GM19324 (cell line): ENCODE results near the gene TTLL7.
"Not testable (repeated sequence)": the region's sequence is repeated elsewhere in the genome, so short reads cannot be mapped to it uniquely, and the experiment has no call there.

ENCODE experiments used
- ATAC-seq: cut with Tn5 transposase; IDR thresholded peaks from one replicate; pipeline ENCODE4 v1.9.1; 2021; ENCODE audit warnings: mild to moderate bottlenecking, moderate library complexity; ENCODE audit not compliant: unreplicated experiment, low FRiP score

TTLL7 gene

DNA sequence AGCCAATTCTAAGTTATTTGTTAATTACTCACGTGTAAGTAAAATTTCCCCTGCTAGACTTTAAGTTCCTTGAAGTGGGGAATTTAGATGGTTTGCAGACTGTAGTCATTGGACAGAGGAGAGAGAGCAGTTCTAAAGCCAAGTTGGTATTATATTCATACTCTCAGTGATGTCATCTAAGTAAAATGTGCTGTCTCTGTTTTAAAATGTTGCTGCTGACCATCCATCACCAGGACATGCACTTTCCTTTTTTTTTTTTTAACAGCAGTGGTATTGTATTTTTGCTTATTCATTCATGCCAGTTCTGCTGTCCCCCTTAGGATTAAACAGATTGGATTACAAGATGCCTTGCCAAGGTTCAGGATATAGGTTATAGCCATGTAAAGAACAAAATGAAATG is 2.3 kb downstream of the TTLL7 start:
- no peak for ATAC-seq

DNA sequence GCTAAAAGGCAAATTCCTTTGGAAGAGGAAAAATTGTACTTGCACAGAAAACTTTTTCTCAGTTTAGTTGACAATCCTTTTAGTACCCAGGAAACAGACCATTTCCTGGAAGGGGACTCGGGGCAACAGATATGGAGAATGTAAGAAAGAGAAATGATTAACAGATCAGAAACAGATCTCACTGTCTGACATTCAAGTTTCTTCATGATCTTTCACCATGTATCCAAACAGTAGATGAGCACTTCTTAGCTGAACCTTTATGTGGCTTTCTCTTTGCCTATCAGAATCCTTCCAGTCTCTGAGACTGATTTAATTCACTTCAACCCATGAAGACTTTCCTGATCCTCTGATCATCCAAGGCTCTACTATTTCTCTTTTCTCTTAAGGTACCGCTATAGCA is 2.7 kb downstream of the TTLL7 start:
- ATAC-seq: no peak

DNA sequence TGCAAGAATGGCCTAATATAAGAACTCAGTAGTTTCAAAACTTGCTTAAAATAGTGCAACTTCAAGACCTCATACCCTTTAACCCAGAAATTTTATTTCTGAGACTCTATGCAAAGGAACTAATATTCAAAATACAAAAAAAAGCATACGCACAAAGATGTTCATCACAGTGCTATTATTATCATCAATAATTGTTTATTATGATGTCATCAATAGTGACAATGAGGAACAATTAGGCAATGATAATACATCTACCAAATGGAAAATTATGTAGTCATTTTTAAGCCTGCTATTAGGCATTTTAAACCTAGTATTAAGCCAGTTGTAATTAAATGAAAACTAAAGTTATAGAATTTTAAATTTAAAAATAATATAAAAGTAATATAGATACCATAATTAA is 3.3 kb downstream of the TTLL7 start:
- no peak for ATAC-seq

DNA sequence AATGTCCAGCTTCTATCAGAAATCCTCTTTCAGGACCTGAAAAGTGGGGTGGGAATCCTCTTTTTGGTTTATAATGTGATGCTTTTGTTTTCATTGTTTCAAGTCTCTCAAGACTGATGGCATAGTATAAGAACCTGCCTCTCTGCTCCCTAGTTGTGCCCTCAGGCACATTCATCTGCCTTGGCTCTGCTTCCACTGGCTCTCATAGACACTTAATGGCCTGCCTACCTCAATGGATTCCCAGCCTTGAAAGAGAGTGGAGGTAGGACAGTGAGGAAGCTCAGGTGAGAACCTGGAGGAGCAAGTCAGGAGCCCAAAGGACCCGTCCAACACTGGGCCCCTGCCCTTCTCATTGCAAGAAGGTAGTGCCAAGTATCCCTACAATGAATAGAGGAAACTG is 4.8 kb downstream of the TTLL7 start:
- ATAC-seq: no peak

DNA sequence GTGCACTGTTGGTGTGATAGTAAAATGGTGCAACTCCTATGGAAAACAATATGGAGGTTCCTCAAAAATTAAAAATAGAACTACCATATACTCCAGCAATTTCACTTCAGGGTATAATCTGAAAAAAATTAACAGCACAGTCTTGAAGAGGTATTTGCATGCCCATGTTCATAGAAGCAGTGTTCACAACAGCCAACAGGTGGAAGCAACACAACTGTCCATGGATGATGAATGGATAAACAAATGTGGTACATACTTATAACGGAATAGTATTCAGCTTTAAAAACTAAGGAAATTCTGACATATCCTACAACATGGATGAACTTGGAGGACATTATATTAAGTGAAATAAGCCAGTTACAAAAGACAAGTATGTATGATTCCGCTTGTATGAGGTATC is 8.2 kb downstream of the TTLL7 start:
- no peak for ATAC-seq

DNA sequence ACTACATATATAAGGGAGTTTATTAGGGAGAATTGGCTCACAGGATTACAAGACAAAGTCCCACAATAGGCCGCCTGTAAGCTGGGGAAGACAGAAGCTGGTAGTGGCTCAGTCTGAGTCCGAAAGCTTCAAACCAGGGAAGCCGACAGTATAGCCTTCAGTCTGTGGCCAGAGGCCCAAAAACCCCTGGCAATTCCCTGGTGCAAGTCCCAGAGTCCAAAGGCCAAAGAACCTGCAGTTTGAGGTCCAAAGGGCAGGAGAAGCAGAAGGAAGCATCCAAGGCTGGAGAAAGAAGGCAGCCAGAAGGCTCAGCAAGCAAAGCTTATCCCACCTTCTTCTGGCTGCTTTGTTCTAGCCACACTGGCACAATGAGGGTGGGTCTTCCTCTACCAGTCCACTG is 13.9 kb downstream of the TTLL7 start:
- ATAC-seq: no peak

DNA sequence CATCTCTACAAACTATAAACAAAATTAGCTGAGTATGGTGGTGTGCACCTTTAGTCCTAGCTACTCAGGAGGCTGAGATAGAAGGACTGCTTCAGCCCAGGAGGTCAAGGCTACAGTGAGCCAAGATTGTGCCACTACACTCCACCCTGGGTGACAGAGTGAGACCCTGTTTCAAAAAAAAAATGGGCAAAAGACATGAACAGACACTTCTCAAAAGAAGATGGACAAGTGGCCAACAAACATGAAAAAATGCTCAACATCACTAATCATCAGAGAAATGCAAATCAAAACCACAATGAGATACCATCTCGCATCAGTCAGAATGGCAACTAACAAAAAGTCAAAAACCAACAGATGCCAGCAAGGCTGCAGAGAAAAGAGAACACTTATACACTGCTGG is 15.0 kb downstream of the TTLL7 start:
- not testable (repeated sequence) for ATAC-seq

DNA sequence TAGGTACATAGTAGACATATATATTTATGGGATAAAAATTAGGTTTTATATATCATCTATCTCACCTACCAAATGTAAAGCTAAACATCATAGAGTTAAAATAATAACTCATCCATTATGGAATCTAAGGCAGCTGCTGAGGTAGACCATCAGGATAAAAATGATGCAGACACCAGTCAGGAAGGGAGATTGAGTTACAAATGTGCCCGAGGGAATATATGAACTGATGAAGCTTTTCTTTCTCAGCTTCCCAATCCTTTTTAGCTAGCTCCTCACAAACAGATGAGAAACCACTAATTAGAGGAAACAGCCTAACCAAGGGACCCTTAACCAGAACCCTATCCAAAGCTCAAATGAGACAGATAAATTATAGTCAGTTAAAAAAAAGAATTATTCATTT is 20.9 kb downstream of the TTLL7 start:
- no peak for ATAC-seq

DNA sequence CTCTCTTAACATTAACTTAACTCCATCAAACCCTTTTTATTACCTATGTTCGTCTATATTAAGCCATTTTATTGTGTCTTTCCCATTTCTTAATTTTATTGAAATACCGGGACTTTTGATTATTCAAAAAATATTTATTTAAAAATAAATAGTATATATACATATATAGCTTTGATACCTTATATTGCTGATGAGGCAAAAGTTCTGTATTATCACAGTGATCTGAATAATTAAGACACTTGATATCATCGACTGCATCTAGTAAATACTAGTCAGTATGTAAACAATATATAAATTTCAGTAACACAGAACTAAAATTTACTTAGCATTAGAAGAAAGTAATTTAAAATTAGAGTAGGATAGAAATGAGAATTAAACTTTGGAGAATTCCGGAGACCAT is 22.0 kb downstream of the TTLL7 start:
- ATAC-seq: no peak

DNA sequence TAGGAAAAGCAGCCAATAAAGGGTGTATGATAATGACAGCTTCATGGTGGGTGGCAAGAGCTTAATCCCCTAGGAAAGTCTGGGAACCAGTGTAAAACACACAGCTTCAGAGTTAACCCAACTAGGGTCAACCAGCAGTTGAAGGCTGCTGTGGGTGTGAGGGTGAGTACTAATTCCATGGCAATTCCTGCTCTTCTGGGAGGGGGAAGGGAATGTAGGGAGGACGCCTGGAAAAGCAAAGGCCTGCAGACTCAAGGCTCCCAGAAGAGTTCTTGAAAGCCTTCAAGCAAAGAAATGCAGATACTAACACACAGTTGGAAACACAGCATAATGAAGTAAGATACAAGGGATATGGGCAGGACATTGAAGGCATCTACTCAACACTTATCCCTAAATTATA is 28.1 kb downstream of the TTLL7 start:
- ATAC-seq: no peak

DNA sequence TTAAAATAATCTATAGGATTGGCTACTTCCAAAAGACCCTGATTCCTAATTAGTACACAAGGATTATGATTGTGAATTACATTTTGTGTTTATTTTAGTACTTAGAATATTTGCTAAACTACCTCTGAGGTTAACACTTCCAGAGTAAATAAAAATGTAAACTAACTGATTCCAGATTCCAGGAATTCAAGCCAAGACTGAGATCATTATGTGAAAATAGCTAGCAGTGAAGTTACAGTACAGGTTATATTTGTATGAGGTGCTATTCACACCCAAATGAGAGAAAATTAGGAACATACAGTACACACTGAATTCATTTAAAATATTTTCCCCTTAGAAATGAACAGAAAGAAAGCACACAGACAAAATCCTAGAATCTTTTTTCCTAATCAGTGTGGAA is 28.8 kb downstream of the TTLL7 start:
- ATAC-seq: no peak

DNA sequence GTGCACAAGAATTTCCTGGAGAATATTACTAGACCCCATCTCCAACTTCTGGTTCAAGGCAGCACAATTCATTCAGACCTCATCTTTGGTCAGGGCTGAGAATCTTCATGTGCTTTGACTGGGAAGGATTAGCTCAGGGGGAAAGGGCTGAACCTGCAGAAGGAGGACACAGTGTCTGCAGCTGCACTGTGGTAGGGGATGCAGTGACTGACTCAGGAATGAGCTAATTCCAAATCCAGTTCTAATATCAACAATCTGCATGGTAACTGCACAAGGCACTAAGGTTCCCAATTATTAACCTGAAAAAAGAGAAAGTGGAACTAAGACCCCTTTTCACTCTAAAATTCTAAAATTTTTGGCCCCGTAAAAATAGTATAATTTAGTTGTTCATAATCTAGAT is 31.6 kb downstream of the TTLL7 start:
- no peak for ATAC-seq

DNA sequence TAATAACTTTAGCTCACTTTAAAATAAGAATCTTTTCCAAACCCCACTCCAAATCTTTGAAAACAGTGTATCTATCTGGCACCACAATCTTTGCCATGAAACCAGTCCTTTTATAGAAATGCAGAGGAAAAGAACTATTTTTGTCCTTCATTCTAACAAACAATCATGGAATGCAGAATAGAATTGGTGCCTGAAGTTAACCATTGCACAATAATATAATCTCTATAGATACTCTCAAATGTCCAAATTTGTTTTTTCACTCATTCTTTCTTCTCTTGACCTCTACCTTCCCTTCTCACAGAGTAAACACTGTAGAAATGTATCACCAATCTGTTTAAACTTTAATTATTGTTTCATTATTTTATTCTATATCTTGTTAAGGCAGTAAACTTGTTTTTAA is 34.8 kb downstream of the TTLL7 start:
- ATAC-seq: no peak

DNA sequence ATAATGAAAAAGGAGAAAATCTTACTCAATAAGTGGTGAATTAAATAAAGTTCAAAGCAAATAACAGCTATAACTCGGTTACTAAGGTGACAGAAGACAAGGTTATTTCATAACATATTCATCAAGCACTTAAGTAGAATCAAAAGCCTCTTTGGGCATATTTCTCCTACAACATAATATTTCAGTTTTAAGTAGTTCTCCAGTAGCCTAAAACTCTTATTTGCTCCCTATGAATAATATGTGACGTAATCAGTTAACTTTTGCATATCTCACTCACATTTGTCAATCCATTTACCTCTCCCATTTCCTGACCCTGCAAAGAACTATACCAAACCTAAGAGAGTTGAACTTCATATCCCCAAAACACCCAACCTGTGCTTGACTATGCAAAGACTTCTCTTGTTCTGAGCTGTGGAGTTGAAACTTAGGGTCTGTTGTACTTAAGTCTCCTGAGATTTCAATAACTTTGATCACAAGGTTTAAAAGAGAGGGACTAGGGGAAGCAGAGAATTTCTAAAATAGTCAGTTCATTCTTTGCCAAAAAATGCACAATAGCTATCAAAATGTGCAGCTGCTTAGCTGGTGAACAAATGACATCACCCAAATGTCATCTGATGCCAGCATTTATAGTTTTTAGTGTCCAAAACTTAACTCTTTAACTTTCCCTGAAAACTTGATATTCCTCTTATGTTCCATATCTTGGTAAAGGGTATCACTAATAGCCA is 37.2 kb downstream of the TTLL7 start:
- ATAC-seq: no peak

DNA sequence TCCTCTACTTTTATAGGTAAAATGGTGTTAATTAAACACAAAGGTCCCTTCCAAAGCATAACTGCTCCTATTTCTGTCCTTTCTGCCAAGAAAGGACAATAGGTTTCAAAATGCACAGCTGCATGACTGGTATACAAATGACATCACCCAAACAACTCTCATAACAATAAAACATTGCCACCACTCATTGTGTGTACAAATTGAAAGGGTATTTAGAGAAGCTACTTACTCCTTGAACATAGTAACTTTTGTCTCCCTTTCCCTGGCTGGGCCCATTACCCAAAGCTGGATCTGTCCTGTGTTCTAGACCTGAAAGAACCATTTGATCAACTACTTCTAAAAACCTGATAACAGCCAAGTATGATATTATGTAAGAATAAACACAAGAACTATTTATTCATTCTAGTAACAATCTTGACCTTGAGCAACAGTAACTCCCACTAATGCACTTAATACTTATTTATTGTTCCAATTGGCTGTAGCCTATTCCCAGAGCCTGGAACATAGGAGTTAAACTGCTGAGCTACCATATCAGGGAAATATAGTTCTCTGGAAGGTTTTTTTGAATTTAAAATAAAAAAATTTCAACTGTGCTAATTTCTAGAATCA is 38.2 kb downstream of the TTLL7 start:
- ATAC-seq: no peak

DNA sequence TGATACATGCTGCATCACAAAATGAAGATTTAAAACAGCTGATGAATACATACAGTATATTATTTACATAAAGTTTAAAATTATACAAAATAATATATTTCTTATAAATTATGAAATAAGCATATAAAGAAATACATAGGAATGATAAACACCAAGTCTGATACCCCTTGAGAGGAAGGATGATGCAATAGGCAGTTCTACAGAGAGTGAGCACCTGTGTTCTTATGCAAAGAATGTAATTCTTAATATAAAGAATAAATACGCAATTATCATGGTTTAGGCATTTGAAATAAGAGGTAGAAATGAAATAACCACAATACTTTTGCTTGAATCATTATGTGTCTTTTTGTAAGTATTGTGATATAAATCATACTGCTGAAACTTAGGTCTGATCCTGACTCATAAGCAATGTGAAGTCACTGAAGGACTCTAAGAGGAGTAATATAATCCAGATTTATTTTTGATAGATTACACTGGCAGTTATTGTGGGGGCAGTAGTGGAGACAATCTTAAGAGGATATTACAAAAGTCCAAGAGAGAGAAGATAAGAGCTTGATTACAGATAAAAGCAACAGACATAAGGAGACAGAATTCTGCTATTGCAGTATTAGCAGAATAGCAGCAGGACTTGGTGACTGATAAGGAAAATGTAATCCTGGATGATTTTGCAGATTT is 39.0 kb downstream of the TTLL7 start:
- ATAC-seq: no peak

DNA sequence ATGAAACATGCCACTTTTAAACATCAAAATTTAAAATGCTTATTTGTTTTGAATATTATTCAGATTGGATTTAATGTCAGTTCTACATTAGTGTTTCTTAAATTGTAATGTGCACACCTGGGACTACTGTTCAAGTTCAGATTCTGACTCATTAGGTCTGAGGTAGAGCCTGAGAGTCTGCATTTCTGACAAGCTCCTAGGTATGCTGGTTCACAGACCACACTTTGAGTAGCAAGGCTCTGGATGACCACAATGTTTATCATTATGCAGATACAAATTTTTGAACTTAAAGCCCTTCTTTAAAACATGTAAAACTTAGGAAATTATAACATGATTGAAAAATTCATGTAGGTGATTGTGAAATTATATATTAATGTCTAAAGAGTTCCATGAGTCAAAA is 40.2 kb downstream of the TTLL7 start:
- ATAC-seq: no peak

DNA sequence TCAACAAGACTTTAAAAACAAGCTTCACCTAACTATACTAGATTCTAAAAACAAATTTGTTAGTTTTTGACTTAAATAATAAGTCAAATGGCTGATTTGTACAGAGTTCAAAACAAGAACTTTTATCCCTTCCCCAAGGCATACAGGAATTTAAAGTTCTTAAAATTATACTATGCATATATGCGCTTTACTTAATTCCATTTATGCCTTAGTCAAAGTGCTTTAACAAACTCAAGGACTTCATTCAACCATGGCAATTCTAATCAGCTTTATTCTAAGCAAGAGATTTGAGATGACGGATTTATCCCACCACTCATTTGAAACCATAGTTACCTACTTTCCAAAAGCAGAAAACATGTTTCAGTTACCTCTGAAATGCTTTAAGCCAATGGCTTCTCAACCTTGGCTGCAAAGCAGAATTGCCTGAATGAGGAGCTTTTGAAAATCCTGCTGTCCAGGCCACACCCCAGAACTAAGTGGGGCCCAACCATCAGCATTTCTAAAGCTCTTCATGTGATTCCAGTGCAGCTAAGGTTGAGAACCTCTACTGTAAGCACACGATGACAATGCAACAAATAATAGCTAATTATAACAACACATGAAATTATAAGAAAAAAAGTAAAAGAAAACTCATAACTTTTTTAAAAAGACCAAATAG is 44.6 kb downstream of the TTLL7 start:
- ATAC-seq: no peak

DNA sequence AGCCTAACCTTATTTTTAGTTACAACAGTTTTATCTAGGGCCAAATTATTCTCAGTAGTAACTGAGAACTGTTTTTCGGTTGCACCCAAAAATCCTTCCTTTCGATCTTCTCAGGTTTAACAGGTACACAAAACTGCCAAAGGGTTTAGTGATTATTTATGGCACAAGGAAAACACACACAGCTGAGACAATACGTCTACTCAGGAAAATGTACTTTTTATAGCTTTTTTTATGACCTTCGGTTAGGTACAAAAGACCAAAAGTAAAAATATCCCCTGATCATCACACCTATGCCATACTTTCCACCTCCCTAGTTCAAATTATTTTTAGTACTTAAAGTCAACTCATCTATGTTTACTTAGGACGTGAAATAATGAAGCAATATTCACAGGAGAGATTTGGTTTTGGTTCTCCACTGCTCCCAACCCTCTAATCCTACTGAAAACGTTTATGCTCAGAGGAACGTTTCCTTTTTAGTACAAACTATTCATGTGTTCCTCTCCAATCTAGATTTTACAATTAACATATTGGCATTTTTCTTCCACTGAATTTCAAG is 48.7 kb downstream of the TTLL7 start:
- no peak for ATAC-seq

DNA sequence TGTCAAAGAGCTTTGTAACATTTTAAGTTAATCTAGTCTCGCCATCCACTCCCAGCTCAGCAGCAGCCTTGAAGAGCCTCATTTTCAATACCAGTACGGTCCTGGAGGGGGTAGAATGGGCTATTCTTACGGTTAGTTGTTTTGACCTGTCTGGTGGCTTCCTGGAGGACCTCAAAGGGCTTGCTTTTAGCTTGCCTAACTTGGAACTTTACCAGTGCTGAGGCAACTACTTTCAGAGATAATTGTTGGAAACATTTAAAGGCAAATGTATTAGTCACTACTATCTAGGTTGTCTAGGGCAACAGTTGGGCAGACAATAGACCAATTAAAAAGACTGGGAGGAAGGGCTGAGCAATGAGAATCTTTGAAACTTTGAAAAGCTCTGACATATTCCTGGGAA is 56.0 kb downstream of the TTLL7 start:
- ATAC-seq: no peak

DNA sequence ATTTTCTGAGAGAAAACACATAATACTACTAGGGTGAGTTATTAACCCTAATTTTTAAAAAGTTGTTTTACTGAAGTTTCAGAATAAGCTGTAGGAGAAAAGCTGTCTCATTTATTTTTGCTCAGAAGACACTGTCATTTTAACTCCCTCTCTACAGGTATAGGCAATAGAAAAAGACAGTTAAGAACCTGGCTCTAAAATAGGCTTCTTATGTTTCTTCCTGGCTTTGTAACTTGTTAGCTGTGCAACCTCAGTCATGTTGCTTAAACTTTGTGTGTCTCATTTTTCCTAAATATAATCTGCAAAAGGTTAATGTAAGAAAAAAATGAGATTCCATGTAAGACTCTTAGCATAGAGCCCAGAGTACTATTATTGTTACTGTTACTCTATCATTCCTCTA is 64.4 kb downstream of the TTLL7 start:
- ATAC-seq: no peak
